Measurements from ENCODE around the gene HBE1. TPM values are rescaled to one million over a fixed set of nuclear protein-coding genes. Genes with fewer than 3 reads are reported as not detected.

The HBE1 gene
- total RNA-seq, 6 experiments from 2014 or later: not detected

DNA sequence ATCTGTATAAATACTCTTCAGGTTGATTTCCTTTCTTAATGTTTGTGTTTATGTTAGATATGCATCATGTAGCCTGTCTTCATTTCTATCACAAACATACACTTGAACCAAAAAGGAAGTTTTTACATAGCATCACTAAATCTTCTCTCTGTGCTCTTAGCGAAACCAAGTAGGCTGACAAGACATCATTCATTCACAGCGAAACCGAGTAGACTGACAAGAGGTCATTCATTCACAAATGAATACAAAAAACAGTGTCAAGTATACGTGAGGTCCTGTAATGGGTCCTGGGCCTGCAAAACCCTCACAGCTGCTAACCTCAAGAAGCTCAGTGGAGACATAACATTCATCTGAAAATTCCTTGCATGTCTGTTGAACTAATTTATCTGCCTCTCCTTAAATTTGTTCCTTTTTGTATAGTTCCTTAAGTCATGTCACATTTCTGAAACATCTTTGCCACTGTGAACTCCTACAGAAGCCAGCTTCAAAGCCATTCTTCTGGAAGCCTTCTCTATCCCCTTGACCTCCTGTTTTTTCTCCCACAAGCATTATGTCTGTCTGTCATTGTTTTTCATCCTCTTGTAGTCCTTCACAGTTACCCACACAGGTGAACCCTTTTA, 9.8 kb upstream of the HBE1 start:
- intact Hi-C loops (cut with DNase I): no loop called here
- no peak for ATAC-seq
- WGBS (ENCODE audit: insufficient coverage, low coverage, low lambda C conversion rate, missing lambda C conversion rate): 64% methylated on average over 4 of the region's 4 CpGs

DNA sequence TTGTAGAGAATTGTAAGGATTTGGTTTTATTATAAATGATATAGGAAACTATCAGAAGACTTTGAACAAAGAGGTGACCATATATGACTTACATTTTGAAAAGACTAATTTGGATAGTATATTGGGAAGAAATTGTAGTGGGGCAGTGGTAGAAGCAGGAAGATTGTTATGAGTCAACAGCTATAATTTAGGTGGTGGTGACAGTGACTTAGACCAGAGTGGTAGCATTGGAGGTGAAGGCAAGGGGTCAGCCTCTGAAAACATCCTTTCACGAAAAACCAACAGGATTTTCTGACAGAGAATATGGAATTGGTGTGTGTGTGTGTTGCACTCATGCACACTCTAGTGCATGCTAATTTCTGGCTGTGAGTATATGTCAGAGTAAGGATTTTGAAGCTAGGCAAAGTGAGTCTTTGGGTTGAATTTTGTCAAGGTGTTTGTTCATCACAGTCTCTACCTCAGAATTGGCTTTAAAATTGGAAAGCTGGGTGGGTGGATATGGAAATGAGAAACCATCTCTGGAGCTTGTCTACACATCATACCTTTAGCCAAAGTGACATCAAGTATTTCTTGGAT, 8.2 kb upstream of the HBE1 start:
- Histone ChIP-seq H3K9me3 (no peaks in the 10 kb centered on the region), H3K27ac (no peak overlapping the region), H3K4me3 (no peak overlapping the region), H3K4me1 (no peaks in the 10 kb centered on the region), H3K27me3 (no peaks in the 10 kb centered on the region), H3K36me3 (no peaks in the 10 kb centered on the region)
- 69% methylated on average over 1 of the region's 1 CpG for WGBS (ENCODE audit: insufficient coverage, low coverage, low lambda C conversion rate, missing lambda C conversion rate)
- ATAC-seq: no peak
- no peak for TF ChIP-seq POLR2A (IDR thresholded peaks at IDR 0.05)
- TF ChIP-seq, protein P1, sequence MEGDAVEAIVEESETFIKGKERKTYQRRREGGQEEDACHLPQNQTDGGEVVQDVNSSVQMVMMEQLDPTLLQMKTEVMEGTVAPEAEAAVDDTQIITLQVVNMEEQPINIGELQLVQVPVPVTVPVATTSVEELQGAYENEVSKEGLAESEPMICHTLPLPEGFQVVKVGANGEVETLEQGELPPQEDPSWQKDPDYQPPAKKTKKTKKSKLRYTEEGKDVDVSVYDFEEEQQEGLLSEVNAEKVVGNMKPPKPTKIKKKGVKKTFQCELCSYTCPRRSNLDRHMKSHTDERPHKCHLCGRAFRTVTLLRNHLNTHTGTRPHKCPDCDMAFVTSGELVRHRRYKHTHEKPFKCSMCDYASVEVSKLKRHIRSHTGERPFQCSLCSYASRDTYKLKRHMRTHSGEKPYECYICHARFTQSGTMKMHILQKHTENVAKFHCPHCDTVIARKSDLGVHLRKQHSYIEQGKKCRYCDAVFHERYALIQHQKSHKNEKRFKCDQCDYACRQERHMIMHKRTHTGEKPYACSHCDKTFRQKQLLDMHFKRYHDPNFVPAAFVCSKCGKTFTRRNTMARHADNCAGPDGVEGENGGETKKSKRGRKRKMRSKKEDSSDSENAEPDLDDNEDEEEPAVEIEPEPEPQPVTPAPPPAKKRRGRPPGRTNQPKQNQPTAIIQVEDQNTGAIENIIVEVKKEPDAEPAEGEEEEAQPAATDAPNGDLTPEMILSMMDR (IDR thresholded peaks at IDR 0.05): no peak
- intact Hi-C loops (cut with DNase I): no loop called here
- no peak for DNase-seq

More for the DNA sequence above, 9.8 kb upstream of the HBE1 start:
- H3K27me3 ChIP-seq: no peaks in the 10 kb centered on the region
- H3K4me3 ChIP-seq: no peak overlapping the region
- H3K27ac ChIP-seq: no peak overlapping the region
- H3K9me3 ChIP-seq: no peaks in the 10 kb centered on the region
- no peaks in the 10 kb centered on the region for H3K36me3 ChIP-seq
- no peaks in the 10 kb centered on the region for H3K4me1 ChIP-seq
- TF ChIP-seq POLR2A (IDR thresholded peaks at IDR 0.05): no peak
- no peak for DNase-seq

DNA sequence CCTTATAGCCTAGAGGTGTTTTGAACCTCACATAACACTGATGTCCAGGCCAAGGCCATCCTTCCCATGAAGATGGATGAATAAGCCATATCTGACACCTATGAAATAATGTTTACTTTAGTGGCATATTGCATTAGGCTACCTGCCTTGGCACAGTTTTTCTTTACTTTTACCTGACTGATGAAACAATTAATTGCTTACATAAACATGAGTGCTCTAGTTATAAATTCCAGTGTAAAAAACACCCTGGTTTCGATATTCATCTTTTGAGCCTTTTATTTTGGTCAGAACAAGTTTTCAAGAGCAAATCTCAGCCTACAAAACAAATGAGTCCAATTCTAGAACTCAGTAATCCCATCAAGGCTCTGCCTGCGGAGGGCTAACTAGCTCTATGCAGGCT, 7.0 kb upstream of the HBE1 start:
- intact Hi-C loops (cut with DNase I): no loop called here
- no peak for DNase-seq
- Histone ChIP-seq H3K36me3 (no peaks in the 10 kb centered on the region), H3K27ac (no peak overlapping the region), H3K27me3 (no peaks in the 10 kb centered on the region), H3K4me1 (no peaks in the 10 kb centered on the region), H3K4me3 (no peak overlapping the region), H3K9me3 (no peaks in the 10 kb centered on the region)
- WGBS (ENCODE audit: insufficient coverage, low coverage, low lambda C conversion rate, missing lambda C conversion rate): 79% methylated on average over 2 of the region's 2 CpGs
- TF ChIP-seq, protein P1 (IDR thresholded peaks at IDR 0.05): no peak
- TF ChIP-seq POLR2A (IDR thresholded peaks at IDR 0.05): no peak
- no peak for ATAC-seq

DNA sequence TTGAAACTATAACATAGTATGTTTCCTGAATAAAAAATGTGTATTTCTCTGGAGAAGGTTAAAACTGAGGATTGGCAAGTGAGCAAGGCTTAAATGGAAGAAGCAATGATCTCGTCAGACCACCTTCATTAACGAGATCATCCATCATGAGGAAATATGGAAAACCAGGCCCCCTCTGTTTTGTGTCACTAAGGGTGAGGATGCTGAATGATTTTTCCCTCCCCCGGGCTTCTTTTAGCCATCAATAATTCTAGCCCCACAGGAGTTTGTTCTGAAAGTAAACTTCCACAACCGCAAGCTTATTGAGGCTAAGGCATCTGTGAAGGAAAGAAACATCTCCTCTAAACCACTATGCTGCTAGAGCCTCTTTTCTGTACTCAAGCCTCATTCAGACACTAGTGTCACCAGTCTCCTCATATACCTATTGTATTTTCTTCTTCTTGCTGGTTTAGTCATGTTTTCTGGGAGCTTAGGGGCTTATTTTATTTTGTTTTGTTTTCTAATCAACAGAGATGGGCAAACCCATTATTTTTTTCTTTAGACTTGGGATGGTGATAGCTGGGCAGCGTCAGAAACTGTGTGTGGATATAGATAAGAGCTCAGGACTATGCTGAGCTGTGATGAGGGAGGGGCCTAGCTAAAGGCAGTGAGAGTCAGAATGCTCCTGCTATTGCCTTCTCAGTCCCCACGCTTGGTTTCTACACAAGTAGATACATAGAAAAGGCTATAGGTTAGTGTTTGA, 5.8 kb upstream of the HBE1 start:
- ATAC-seq (no peak), DNase-seq (no peak)
- no peak overlapping the region for H3K4me3 ChIP-seq
- intact Hi-C loops (cut with DNase I): no loop called here
- TF ChIP-seq, protein P1 (IDR thresholded peaks at IDR 0.05): no peak
- no peaks in the 10 kb centered on the region for H3K27me3 ChIP-seq
- H3K27ac ChIP-seq: no peak overlapping the region
- no peaks in the 10 kb centered on the region for H3K36me3 ChIP-seq
- no peaks in the 10 kb centered on the region for H3K4me1 ChIP-seq
- no peaks in the 10 kb centered on the region for H3K9me3 ChIP-seq
- WGBS (ENCODE audit: insufficient coverage, low coverage, low lambda C conversion rate, missing lambda C conversion rate): 40% methylated on average over 5 of the region's 6 CpGs

DNA sequence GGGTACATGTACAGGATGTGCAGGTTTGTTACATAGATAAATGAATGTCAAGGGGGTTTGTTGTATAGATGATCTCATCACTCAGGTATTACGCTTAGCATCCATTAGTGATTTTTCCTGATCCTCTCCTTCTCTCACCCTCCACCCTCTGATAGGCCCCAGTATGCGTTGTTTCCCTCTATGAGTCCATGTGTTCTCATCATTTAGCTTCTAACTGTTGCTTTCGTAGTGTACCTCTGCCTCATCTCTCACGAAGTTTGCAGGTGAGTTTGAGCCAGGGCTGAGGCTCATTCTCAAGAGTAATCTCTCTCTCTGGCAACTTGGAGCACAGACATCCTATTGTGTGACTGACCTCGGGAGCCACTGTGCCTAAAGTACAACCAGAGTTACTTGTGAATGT, 4.7 kb upstream of the HBE1 start:
- Histone ChIP-seq H3K36me3 (no peaks in the 10 kb centered on the region), H3K4me1 (no peaks in the 10 kb centered on the region), H3K27ac (no peak overlapping the region), H3K4me3 (no peak overlapping the region), H3K27me3 (no peaks in the 10 kb centered on the region), H3K9me3 (no peaks in the 10 kb centered on the region)
- intact Hi-C loops (cut with DNase I): no loop called here
- DNase-seq (no peak), ATAC-seq (no peak)
- 54% methylated on average over 5 of the region's 5 CpGs for WGBS (ENCODE audit: insufficient coverage, low coverage, low lambda C conversion rate, missing lambda C conversion rate)
- TF ChIP-seq, protein P1 (IDR thresholded peaks at IDR 0.05): no peak
- no peak for TF ChIP-seq POLR2A (IDR thresholded peaks at IDR 0.05)

All from right lobe of liver (tissue), 6 donors.